ENCODE results near the gene CENPM.

DNA sequence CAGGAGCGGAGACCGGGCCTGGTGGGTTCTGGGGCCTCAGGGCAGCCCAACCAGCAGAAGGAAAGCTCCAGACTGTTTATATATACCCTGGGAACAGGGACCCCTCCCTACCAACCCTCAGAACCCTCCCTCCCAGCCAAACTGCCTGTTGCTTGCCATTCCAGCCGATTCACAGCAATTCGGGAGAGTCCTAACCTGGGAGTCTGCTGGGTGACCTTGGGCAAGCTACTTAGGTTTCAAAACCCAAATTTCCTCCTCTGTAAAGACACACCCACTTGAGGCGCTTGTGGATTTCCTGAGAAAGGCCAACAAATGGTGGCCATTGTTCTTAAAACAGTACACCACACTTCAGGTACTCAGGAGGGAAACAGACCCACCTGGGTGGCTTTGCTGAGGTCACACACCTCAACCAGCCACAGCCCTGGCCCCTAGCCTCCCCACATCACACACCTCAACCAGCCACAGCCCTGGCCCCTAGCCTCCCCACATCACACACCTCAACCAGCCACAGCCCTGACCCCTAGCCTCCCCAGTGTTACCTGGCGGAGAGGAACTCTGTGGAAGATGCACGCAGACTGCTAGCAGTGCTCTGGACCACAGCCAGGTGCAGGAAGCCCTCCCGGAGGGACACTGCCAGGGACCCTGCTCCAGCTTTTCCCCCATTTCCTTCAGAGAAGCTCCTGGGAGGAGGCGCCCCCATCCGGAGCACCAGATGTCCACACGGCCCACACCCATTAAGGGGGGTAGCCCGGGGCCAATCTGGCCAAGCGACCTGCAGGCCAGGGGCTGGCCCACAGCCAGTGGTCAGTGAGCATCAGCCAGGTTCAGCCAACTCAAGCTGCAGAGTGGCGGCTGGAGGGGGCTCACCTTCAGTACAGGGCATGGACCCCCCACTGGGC, 38.3 kb downstream of the CENPM start:
- TF ChIP-seq, protein P1, sequence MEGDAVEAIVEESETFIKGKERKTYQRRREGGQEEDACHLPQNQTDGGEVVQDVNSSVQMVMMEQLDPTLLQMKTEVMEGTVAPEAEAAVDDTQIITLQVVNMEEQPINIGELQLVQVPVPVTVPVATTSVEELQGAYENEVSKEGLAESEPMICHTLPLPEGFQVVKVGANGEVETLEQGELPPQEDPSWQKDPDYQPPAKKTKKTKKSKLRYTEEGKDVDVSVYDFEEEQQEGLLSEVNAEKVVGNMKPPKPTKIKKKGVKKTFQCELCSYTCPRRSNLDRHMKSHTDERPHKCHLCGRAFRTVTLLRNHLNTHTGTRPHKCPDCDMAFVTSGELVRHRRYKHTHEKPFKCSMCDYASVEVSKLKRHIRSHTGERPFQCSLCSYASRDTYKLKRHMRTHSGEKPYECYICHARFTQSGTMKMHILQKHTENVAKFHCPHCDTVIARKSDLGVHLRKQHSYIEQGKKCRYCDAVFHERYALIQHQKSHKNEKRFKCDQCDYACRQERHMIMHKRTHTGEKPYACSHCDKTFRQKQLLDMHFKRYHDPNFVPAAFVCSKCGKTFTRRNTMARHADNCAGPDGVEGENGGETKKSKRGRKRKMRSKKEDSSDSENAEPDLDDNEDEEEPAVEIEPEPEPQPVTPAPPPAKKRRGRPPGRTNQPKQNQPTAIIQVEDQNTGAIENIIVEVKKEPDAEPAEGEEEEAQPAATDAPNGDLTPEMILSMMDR (IDR thresholded peaks at IDR 0.05) = no peak
- no peak for TF ChIP-seq ZFX (IDR thresholded peaks at IDR 0.05; ENCODE audit: borderline replicate concordance)

Data from 22Rv1 (cell line).